Esophagus (tissue), 2 donors: Measurements from ENCODE around the gene TMEM248. TPM values are rescaled to one million over a fixed set of nuclear protein-coding genes. Genes with fewer than 3 reads are reported as not detected.
"Not testable (repeated sequence)": the region's sequence is repeated elsewhere in the genome, so short reads cannot be mapped to it uniquely, and the experiment has no call there.

ENCODE experiments used
- H3K27ac ChIP-seq, 2 donors: one replicate each; pipeline ENCODE4 v1.5.1; 2013; ENCODE audit warnings: low read depth in 2 of 2, mild to moderate bottlenecking in 2 of 2, inconsistent platforms in 1 of 2, low read length in 1 of 2, moderate library complexity in 1 of 2
- H3K27me3 ChIP-seq, 2 donors: one replicate each; pipeline ENCODE4 v1.6.1; 2013; ENCODE audit warnings: low read length in 2 of 2, control low read depth in 1 of 2, mild to moderate bottlenecking in 1 of 2; ENCODE audit not compliant: insufficient read depth in 2 of 2, control insufficient read depth in 1 of 2
- H3K36me3 ChIP-seq, 2 donors: one replicate each; pipeline ENCODE4 v1.6.1; 2013; ENCODE audit warnings: low read length in 1 of 2; ENCODE audit not compliant: control insufficient read depth in 2 of 2, insufficient read depth in 2 of 2
- H3K4me1 ChIP-seq, 2 donors: one replicate each; pipeline ENCODE4 v1.6.1; 2013; ENCODE audit warnings: low read length in 1 of 2; ENCODE audit not compliant: control insufficient read depth in 2 of 2, insufficient read depth in 2 of 2
- H3K4me3 ChIP-seq, 2 donors: one replicate each; pipeline ENCODE4 v1.5.1; 2013; ENCODE audit warnings: low read length in 2 of 2, mild to moderate bottlenecking in 2 of 2, low read depth in 1 of 2, moderate library complexity in 1 of 2
- H3K9me3 ChIP-seq, 2 donors: one replicate each; pipeline ENCODE4 v1.6.1; 2013; ENCODE audit warnings: mild to moderate bottlenecking in 2 of 2, low read depth in 1 of 2, low read length in 1 of 2, moderate library complexity in 1 of 2; ENCODE audit not compliant: control insufficient read depth in 2 of 2, insufficient read depth in 1 of 2
- WGBS, 2 donors: extraction: QIAGEN DNeasy Blood & Tissue Kit; methylation state at CpG; one replicate each; pipeline ENCODE4 v1.1.7; 2013; 5-methylcytosine and 5-hydroxymethylcytosine counted together
- polyA plus RNA-seq, 2 donors: library from polyadenylated mRNA; stranded (reverse); fragments of 200-250 nt; gene quantifications; one replicate each; pipeline ENCODE4 v1.2.3, GENCODE V29; 2013
- donor health status: healthy with polysubstance abuse.
- donor health status: Bipolar disorder and iron deficiency.

The TMEM248 gene
- polyA plus RNA-seq, 2 donors, result 18.3 to 23.5 TPM

DNA sequence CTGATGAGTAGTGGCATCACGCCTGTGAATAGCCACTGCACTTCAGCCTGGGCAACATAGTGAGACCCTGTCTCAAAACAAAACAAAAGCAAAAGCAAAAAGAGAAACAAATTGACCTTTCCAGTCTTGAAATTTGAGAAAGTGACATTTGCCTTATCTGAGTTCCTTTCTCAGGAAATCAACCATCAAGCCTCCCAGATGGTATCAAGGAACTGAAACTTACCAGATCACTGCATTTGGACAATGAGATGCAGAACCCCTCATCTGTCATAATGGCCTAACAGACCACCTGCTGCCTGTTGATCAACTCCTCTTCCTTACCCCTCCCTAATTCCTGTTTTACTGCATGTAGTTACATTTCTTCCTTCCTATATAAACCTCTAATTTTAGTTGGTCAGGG is 59.3 kb downstream of the TMEM248 start:
- H3K36me3 ChIP-seq, H3K27ac ChIP-seq, H3K27me3 ChIP-seq, H3K4me1 ChIP-seq, H3K4me3 ChIP-seq, H3K9me3 ChIP-seq: not testable (repeated sequence)
- 95 to 98% methylated on average over 1 of the region's 1 CpG for WGBS, 2 donors

DNA sequence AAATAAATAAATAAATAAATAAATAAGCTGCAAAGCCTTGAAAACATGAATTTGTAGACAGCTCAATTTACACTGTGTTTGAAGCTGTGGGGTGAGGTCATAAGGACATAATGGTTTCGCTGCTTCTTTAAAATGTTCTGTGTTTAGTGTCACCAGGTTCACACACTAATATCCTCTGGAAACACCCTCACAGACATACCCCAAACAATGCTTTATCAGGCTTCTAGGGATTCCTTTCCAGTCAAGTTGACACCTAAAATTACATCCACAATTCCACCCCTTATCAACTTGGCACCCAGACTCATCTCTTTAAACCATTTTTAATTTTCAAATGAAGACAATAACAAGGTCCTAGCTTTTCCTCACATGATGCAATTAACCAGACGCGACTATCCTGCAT is 68.5 kb downstream of the TMEM248 start:
- not testable (repeated sequence) for H3K27me3 ChIP-seq, H3K9me3 ChIP-seq, H3K4me1 ChIP-seq, H3K4me3 ChIP-seq, H3K36me3 ChIP-seq, H3K27ac ChIP-seq
- WGBS, 2 donors, result 82 to 100% methylated on average over 1 to 3 of the region's 3 CpGs

DNA sequence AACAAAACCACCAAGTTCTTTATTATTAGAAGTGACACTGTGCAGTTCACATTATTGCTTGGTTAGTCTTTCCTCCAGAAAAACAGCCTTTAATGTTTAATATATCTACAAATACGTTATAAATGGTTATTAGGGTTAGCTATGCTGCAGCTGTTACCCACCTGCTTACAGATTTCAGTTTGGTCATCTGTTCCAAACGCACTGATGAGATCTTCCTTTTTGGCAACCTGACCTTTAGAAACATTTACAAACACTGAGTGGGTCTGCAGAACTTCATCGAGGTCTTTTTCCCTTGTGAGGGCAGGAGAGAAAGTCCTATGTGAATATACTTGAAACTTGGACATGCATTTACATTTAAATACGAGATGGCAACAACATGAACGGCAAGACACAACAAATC is 73.0 kb downstream of the TMEM248 start:
- not testable (repeated sequence) for H3K27me3 ChIP-seq, H3K9me3 ChIP-seq, H3K4me1 ChIP-seq, H3K36me3 ChIP-seq
- 30 to 50% methylated on average over 4 to 5 of the region's 5 CpGs for WGBS, 2 donors
- peak overlapping the region in 1 of 2 donors; percentile 81 for H3K4me3 ChIP-seq
- H3K27ac ChIP-seq, result peak overlapping the region in 1 of 2 donors; percentile 99

DNA sequence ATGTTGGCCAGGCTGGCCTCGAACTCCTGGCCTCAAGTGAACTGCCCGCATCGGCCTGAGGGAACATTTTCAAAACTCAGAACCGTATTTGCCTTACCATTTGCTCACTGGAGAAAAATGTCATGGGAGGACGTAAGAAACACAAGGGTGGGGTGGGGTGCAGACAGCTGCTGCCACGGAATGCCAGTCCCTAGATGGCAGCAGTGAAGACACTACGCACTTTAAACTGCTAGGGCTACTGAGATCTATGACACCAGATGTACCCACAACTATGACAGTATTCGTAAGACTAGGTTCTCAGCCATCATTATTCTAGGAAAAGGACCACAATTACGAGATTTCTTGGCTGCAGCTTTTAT is 73.6 kb downstream of the TMEM248 start:
- H3K27me3 ChIP-seq, H3K4me1 ChIP-seq, H3K9me3 ChIP-seq, H3K36me3 ChIP-seq: not testable (repeated sequence)
- H3K27ac ChIP-seq, result peak overlapping the region; percentile 96 to 99
- H3K4me3 ChIP-seq, result peak overlapping the region; percentile 74 to 81
- 1 to 2% methylated on average over 9 of the region's 9 CpGs for WGBS, 2 donors

DNA sequence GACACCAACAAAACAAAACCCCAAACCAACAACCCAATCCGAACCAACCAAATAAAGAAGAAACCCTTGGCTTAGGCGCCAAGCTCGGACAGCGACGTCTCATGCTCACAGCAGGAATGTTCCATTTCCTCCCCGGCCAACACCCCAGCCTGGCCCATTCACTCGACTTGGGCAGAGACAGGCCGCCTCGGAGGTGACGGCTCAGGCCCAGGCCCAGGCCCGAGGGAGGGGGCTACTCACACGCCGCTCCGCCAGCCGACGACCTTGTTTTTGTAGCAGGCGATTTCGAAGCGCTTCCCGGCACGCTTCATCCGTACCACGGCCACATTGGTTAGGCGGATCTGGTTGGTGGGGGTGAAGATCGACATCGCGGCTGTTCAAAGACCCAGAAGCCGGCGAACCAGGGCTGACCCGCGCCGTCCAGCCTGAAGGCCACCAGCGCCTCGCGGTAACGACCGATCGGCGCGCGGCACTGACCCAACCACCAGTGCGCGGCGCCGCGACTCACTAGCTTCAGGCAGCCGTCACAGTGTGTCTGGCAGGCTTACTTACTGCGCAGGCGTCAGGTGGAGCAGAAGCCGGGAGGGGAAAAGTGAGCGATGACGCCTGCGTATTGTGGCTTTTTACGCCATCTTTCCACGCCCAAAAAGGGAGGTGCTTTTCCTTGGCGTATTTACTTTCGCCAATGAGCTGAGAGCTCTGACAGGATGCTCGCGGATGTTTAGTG is 74.2 kb downstream of the TMEM248 start, which contains the start of gene SBDS:
Gene SBDS (minus strand): TSS at position 537 of the 727 bp plus-strand sequence. CDS start 169 bp downstream, at position 368.
- peak within 1 kb of the TSS; percentile 74 to 81 for H3K4me3 ChIP-seq
- 0% methylated on average over 59 of the region's 59 CpGs for WGBS, 2 donors
- not testable (repeated sequence) for H3K36me3 ChIP-seq

DNA sequence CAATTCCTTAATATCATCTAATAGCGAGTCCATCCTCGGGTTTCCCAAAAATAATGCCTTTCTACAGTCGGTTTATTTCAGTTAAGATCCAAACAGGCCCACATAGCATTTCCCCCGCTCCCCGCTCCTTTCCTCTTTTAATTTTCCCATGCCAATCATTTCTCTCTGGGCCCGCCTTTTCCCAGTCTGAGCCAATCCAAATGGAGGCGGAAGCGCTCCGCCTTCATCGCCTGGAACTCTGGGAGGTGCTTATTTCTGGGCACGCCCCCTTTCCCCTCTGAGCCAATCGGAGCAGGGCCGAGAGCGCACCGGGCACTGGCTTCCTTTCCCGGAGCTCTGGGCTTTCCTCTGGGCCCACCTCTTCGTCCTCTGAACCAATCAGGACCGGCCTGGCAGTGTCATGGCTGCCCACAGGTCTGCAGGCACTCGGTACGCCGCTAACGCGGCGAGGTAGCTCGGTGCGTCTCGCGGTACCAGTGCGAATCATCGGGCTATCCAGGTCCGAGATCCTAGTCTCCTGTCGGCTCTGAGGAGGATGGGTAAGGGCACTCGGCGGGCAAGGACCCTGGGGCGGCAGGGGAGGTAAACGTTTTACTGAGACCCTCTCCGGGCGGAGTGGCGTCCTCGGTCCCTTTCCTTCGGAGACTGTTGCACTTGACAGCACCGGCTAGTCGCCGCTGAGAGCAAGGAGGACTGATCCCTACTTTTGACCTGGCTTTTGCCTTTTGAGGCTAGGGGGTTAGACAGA is 75.6 kb downstream of the TMEM248 start, which contains the start of gene TYW1:
Gene TYW1 (plus strand): TSS at position 390 of the 748 bp plus-strand sequence. CDS start 146 bp downstream, at position 536.
- not testable (repeated sequence) for H3K4me1 ChIP-seq, H3K9me3 ChIP-seq, H3K36me3 ChIP-seq, H3K27me3 ChIP-seq
- 0% methylated on average over 44 of the region's 44 CpGs for WGBS, 2 donors
- Histone ChIP-seq H3K27ac (peak within 1 kb of the TSS; percentile 87 to 88), H3K4me3 (peak within 1 kb of the TSS; percentile 70 to 78)

More for the DNA sequence above, 74.2 kb downstream of the TMEM248 start, which contains the start of gene SBDS:
- not testable (repeated sequence) for H3K4me1 ChIP-seq, H3K9me3 ChIP-seq, H3K27me3 ChIP-seq
- peak within 1 kb of the TSS; percentile 96 to 99 for H3K27ac ChIP-seq

DNA sequence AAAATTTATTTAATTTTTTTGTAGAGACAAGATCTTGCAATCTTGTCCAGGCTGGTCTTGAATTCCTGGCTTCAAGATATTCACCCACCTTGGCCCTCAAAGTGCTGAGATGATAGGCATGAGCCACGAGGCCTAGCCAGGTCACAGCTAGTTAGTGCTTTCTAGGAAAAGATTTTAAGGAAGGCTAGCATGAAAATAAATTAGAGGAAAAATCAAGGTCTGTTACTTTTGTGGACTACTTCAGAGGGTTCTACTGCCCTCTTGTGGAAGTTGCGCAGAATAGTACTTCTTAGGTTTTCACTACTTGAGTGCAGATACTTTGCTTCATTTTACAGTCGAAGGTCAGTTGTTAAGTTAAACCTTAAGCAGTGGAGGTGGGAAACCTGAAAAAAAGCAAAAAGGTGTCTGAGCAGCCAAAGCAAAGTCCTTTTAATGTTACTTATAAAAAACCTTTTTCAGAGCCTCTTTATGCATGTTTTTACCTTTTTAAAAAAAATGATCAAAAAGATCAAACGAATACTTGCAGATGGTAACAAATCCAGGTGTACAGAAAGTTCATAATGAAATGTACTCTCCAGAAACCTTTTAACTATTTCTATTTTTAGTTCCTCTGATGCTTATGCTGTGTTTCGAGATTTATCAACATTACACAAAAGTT is 79.7 kb downstream of the TMEM248 start:
- H3K27ac ChIP-seq, H3K9me3 ChIP-seq, H3K27me3 ChIP-seq, H3K36me3 ChIP-seq, H3K4me3 ChIP-seq, H3K4me1 ChIP-seq: not testable (repeated sequence)
- WGBS, 2 donors, result 44 to 51% methylated on average over 3 to 4 of the region's 5 CpGs

DNA sequence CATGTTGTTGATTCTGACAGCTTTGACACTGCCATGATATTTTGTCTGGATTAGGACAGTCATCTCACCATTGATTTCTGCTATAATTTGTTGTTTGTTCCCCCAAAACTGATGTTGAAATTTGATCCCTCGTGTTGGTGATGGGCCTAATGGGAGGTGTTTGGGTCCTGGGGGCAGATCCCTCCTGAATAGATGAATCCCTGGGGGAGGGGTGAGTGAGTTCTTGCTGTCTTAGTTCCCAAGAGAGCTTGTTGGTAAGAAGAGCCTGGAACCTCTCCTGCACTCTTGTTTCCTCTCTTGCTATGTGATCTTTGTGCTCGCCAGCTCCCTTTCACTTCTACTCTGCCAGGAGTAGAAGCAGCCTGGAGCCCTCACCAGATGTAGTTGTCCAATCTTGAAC is 83.1 kb downstream of the TMEM248 start:
- H3K9me3 ChIP-seq, H3K27ac ChIP-seq, H3K4me3 ChIP-seq, H3K36me3 ChIP-seq, H3K4me1 ChIP-seq, H3K27me3 ChIP-seq: not testable (repeated sequence)
- 86 to 88% methylated on average over 1 to 2 of the region's 2 CpGs for WGBS, 2 donors

DNA sequence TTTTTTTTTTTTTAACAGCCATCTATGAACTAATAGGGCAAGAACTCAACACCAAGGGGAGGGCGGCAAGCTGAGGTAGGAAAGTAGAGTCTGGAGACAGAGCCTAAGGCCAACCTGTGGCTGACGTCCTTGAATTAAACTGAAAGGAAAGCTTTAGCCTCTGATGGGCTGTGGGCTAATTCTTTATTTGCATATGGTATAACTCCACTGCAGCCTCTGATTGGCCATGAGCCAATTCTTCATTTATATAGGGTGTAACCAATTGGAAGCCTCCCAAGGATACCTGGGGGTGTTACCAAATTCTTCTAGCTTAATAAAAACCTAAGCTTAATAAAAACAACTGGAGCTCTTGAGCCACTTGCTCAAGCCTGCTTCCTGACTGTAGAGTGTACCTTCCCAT is 85.9 kb downstream of the TMEM248 start:
- Histone ChIP-seq H3K36me3 (no peaks in the 10 kb centered on the region), H3K9me3 (no peaks in the 10 kb centered on the region), H3K4me3 (no peak overlapping the region), H3K27ac (no peak overlapping the region), H3K4me1 (no peaks in the 10 kb centered on the region), H3K27me3 (no peaks in the 10 kb centered on the region)
- WGBS, 2 donors, result 54 to 64% methylated on average over 2 of the region's 2 CpGs
